GM19395 (cell line): ENCODE measurements around the gene RNU1-3.
"Not testable (repeated sequence)": the region's sequence is repeated elsewhere in the genome, so short reads cannot be mapped to it uniquely, and the experiment has no call there.

ENCODE experiments used
- ATAC-seq: cut with Tn5 transposase; IDR thresholded peaks from one replicate; pipeline ENCODE4 v1.9.1; 2021; ENCODE audit warnings: mild to moderate bottlenecking, moderate library complexity; ENCODE audit not compliant: unreplicated experiment

RNU1-3 gene

GRCh38 chr1:16621681-16622315 is 45.0 kb downstream of the RNU1-3 start:
- not testable (repeated sequence) for ATAC-seq

DNA sequence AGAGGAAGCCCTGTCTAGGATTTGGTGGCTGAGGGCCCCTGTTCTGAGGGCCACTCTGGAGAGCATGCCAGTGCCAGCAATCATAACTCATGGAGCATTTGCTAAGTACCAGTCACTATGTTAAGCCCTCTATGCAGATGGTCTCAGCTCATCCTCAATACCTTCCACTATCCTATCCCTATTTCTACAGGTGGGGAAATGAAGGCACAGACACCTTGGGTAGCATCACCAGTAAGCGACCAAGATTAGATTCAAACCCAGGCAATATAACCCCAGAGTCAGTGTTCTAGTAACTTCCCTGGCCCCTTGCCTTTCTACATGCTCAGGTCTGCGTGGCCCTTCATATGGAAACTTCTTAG is 45.5 kb downstream of the RNU1-3 start:
- no peak for ATAC-seq

GRCh38 chr1:16619803-16620501 is 46.8 kb downstream of the RNU1-3 start:
- not testable (repeated sequence) for ATAC-seq

GRCh38 chr1:16618719-16619118 is 48.0 kb downstream of the RNU1-3 start:
- ATAC-seq: no peak

GRCh38 chr1:16617778-16618580 is 48.8 kb downstream of the RNU1-3 start:
- no peak for ATAC-seq

DNA sequence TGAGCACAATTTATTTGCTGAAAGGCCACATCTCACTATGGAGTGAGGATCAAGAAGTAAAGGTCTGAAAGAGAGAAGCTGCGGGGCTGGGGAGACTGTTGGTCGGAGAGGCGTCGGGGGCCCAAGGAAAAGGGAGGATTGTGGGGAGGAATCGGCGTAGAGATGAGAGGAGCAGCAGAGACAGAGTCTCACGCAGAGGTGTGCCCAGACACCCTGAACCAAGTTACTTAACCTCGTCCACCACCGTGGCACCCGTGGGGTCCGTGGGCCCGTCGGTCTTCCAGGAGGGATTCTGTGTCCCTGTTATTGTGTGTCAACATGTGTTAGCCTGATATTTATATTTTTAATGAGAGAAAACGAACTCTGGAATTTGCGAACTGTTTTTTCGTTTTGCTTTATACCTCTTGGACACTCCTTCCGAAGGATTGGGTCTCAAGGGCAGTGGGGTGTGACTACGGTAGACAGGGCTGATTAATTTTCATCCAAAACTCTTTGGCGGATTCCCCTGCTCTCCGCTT is 49.6 kb downstream of the RNU1-3 start:
- ATAC-seq: no peak
